Globus pallidus (tissue), 1 donor: ENCODE results near the gene FAM32A.

Source experiments
- DNase-seq: peaks from one replicate; pipeline ENCODE4 v3.0.0-alpha.2; 2015; ENCODE audit warnings: low spot score

The FAM32A gene

DNA sequence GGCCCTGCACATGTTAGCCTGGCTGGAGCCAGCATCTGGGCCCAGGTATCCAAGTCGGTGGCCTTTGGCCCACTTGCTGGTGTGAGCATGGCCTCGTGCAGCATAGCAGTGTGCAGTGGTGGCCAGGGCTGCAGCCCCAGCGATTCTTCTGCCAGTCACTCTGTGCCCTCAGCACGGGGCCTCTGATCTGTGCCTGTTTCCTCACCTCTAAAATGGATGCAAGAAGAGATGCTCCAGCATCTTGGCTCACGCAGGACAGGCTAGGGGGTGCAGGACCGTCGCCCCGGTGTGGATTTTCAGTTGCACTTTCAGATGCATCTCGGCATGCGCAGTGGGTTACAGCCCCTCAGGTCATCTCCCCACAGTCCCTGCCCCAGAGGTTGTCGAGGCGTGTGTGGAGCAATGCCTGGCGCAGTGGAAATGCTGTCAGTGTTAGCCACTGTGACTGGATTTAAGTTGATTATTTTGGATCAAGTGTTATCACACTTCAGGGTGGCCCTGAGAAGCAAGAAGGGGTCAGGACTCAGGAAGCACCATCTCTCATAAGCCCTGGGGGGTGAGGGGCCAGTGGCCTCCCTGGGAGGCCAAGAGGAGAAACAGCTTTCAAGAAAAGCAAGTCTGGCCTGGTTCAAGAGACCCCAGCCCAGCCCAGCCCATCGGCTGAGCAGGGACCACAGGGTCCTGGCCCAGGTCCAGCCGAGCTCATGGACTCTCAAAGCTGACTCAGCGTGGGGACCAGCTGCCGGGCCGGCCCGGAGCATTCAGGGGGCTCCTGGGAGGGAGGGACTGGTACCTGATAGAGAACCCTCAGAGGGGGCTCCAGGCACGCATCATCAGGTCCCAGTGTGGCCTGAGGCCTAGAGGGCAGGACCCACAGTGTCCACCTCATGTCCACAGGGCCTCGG lies 40.3 kb downstream of the FAM32A start:
- no peak for DNase-seq

DNA sequence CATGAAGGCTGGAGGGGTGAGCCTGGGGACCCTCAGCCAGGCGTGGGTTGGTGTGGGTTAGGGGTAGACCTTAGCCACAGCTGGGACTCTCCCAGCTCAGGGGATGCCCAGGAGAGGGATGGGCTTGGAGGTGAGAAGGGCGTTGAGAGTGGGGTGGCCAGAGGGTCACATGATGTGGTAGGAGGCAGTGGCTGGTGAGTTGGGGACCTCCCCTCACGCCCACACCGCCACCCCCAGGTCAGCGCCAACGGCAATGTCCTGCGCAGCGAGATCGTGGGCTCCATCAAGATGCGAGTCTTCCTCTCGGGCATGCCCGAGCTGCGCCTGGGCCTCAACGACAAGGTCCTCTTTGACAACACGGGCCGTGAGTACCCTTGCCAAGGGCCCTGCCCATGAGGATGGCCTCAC lies 41.0 kb downstream of the FAM32A start:
- no peak for DNase-seq

- no peak for DNase-seq
Measured at GRCh38 chr19:16226878-16227836, 41.9 kb downstream of the FAM32A start.

GRCh38 chr19:16227837-16228636 lies 42.8 kb downstream of the FAM32A start:
- DNase-seq, result no peak

DNA sequence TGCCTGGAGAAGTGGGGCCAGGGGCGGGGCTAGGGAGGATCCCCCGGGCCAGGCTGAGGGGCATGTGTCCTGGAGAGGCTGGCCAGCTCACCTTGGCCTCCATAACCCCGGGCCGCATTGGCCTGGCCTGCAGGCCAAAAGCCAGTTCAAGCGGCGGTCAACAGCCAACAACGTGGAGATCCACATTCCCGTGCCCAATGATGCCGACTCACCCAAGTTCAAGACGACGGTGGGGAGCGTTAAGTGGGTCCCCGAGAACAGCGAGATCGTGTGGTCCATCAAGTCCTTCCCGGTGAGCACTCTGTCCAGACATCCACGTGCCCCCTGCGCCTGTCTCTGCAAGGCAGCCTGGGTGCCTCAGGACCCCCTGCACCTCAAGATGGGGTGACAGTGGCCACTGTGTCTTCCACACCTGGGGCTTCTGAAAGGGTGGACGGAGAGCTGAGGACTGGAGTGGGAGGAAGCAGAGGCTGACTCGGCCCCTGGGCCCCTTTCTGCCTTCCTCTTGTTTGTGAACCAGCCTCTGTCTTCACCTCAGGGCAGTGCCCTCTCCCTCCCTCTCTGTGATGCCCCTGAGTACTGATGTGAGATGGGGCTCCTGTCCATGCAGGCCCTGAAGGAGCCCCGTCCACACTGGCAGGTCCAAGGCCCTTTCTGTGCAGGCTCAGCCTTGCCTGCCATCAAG lies 43.6 kb downstream of the FAM32A start:
- DNase-seq, result no peak

- no peak for DNase-seq
Measured at GRCh38 chr19:16229322-16229641, 44.1 kb downstream of the FAM32A start.

GRCh38 chr19:16232127-16232526 lies 46.9 kb downstream of the FAM32A start:
- DNase-seq, result no peak

- no peak for DNase-seq
Measured at GRCh38 chr19:16232568-16232967, 47.4 kb downstream of the FAM32A start.

- no peak for DNase-seq
Measured at GRCh38 chr19:16233081-16233776, 48.0 kb downstream of the FAM32A start.

GRCh38 chr19:16233836-16234551 lies 48.8 kb downstream of the FAM32A start:
- no peak for DNase-seq

GRCh38 chr19:16234552-16235445 lies 49.6 kb downstream of the FAM32A start:
- no peak for DNase-seq

DNA sequence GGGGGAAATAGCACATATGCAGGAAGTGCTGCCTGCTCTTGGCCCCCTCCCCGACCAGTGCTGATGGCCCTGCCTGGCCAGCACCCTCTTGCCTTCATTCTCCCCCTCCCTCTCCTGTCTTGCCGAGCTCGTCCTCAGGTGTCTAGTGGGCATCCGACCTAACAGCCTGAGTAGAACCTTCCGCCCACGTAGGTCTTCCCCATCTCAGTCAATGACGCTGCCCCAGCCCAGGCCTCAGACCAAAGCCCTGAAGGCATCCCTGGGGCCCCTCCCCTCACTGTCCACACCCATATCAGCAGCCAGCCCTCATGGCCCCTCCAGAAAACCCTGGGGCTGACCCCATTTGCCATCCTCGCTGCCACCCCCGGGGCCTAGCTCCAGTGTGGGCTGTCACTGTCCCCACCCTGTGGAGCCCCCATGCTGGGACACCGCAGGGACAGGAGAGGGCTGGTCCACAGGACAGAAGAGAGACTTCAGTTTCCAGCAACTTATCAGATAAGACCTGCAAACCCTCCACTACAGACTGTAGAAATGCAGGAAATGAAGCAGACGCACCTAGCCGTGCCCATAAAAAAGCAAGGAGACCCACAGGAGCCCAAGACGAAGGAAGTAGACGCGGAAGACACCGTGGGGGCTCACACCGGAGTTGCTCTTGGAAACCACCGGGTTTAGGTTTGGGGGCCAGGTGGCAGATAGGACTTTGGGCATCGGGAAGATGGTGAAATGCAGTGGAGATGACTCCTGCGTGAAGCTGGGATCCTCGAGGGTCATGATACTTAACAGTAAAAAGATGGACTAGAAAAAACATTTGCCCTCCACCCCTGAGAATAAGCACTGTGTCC lies 50.8 kb downstream of the FAM32A start:
- DNase-seq, result no peak
